Caco-2 (cell line): ENCODE measurements around the gene VPS35. TPM values are rescaled to one million over a fixed set of nuclear protein-coding genes. Genes with fewer than 3 reads are reported as not detected.

Experiments
- BruUV-seq: library from RNA; stranded (reverse); fragments of 400-500 nt; replicated peaks from 2 replicates; lab custom pipeline; 2021; lab: Mats Ljungman, UMichigan
- CTCF ChIA-PET: fragments of 300-600 bp; sonication (Branson Sonifier 250); formaldehyde crosslinking; loops from one replicate; lab custom pipeline; 2022; ENCODE audit warnings: antibody characterized with exemption; lab: Charles Lee
- POLR2A ChIA-PET: fragments of 300-600 bp; sonication (Branson Sonifier 250); formaldehyde crosslinking; loops from one replicate; lab custom pipeline; 2022; ENCODE audit warnings: antibody characterized with exemption; lab: Charles Lee
- DNase-seq, 2 experiments: peaks; one replicate each; pipeline versions ENCODE4 v3.0.0 to v3.0.0-alpha.2; 2020 to 2022
- H3K27me3 ChIP-seq: replicated peaks from 2 replicates; pipeline ENCODE4 v1.6.0; 2011; ENCODE audit warnings: low read length; ENCODE audit not compliant: control insufficient read depth, insufficient read depth
- H3K36me3 ChIP-seq: 2 replicates; pipeline ENCODE4 v1.5.1; 2011; ENCODE audit warnings: low read length; ENCODE audit not compliant: control insufficient read depth, insufficient read depth
- H3K4me1 ChIP-seq: fragments of 250-450 bp; sonication (Bioruptor Pico); 2 replicates; pipeline ENCODE4 v1.5.1; 2020; ENCODE audit warnings: mild to moderate bottlenecking
- H3K4me3 ChIP-seq: 2 replicates; pipeline ENCODE4 v1.5.1; 2011; ENCODE audit warnings: low read depth, mild to moderate bottlenecking, control low read depth, low read length
- H3K9me3 ChIP-seq: fragments of 250-450 bp; sonication (Bioruptor Pico); 2 replicates; pipeline ENCODE4 v1.5.1; 2020; ENCODE audit warnings: mild to moderate bottlenecking, moderate library complexity
- H3K27ac Mint-ChIP-seq: one replicate; pipeline ENCODE4 v1.8.0; 2022; ENCODE audit warnings: mixed read lengths; ENCODE audit not compliant: unreplicated experiment
- H3K27me3 Mint-ChIP-seq: one replicate; pipeline ENCODE4 v1.8.0; 2022; ENCODE audit warnings: mixed read lengths; ENCODE audit not compliant: insufficient read depth, unreplicated experiment
- H3K36me3 Mint-ChIP-seq: one replicate; pipeline ENCODE4 v1.8.0; 2022; ENCODE audit warnings: mild to moderate bottlenecking, mixed read lengths; ENCODE audit not compliant: insufficient read depth, unreplicated experiment
- H3K4me1 Mint-ChIP-seq: one replicate; pipeline ENCODE4 v1.8.0; 2022; ENCODE audit warnings: low read depth, mixed read lengths; ENCODE audit not compliant: unreplicated experiment
- H3K4me3 Mint-ChIP-seq: one replicate; pipeline ENCODE4 v1.8.0; 2022; ENCODE audit warnings: mild to moderate bottlenecking, moderate library complexity, mixed read lengths; ENCODE audit not compliant: unreplicated experiment
- H3K9me3 Mint-ChIP-seq: one replicate; pipeline ENCODE4 v1.8.0; 2022; ENCODE audit warnings: mixed read lengths; ENCODE audit not compliant: unreplicated experiment
- intact Hi-C: fragments of 100-400 bp; cut with micrococcal nuclease; formaldehyde crosslinking; loops from one replicate; pipeline ENCODE4 v1.10.0; 2022; ENCODE audit not compliant: unreplicated experiment
- total RNA-seq: library from RNA; stranded (reverse); gene quantifications from 2 replicates; pipeline ENCODE4 v1.2.3, GENCODE V29; 2022
- TF ChIP-seq, protein P1 (sequence below), 2 experiments: fragments of 200-600 bp in 1 of 2; IDR thresholded peaks; 1 replicate in 1 of 2; 2 replicates in 1 of 2; pipeline versions ENCODE4 v1.5.1 to v1.8.0; 2011 to 2022; ENCODE audit warnings: antibody characterized with exemption in 1 of 2, control low read depth in 1 of 2, inconsistent platforms in 1 of 2, low read depth in 1 of 2, low read length in 1 of 2, mild to moderate bottlenecking in 1 of 2, moderate library complexity in 1 of 2; ENCODE audit not compliant: insufficient read depth in 1 of 2, severe bottlenecking in 1 of 2, unreplicated experiment in 1 of 2

The VPS35 gene
- total RNA-seq, 1 experiment from 2014 or later: 120 TPM

DNA sequence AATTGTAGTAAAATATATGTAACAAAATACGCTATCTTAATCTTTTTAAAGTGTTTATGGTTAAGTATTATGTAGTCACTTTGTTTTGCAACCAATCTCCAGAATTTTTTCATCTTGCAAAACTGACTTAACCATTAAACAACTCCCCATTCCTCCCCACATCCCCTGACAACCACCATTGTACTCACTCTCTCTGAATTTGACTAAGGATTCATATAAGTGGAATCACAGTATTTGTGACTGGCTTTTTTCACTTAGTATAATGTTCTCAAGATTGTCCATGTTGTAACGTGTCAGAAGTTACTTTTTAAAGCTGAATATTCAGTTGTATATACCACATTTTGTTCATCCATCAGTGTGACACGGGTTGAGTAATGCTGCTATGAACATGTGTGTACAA is 11.1 kb upstream of the VPS35 start:
- no TSS peak for BruUV-seq
- no peak overlapping the region for H3K27ac Mint-ChIP-seq
- no peaks in the 10 kb centered on the region for H3K4me1 ChIP-seq
- no peaks in the 10 kb centered on the region for H3K27me3 ChIP-seq
- POLR2A ChIA-PET: interaction anchor here (1.1 kb wide), 1 partner anchor 77 kb away, joined by 7 read pairs; no protein-coding TSS in a partner anchor
- CTCF ChIA-PET: no interaction called here
- H3K27me3 Mint-ChIP-seq: no peaks in the 10 kb centered on the region
- TF ChIP-seq, protein P1, sequence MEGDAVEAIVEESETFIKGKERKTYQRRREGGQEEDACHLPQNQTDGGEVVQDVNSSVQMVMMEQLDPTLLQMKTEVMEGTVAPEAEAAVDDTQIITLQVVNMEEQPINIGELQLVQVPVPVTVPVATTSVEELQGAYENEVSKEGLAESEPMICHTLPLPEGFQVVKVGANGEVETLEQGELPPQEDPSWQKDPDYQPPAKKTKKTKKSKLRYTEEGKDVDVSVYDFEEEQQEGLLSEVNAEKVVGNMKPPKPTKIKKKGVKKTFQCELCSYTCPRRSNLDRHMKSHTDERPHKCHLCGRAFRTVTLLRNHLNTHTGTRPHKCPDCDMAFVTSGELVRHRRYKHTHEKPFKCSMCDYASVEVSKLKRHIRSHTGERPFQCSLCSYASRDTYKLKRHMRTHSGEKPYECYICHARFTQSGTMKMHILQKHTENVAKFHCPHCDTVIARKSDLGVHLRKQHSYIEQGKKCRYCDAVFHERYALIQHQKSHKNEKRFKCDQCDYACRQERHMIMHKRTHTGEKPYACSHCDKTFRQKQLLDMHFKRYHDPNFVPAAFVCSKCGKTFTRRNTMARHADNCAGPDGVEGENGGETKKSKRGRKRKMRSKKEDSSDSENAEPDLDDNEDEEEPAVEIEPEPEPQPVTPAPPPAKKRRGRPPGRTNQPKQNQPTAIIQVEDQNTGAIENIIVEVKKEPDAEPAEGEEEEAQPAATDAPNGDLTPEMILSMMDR (IDR thresholded peaks at IDR 0.05; ENCODE audit: insufficient read depth in 1 of 2, low read depth in 1 of 2, low read length in 1 of 2, severe bottlenecking in 1 of 2, unreplicated experiment in 1 of 2): no peak
- no peak overlapping the region for H3K4me3 ChIP-seq
- H3K9me3 ChIP-seq: no peaks in the 10 kb centered on the region
- no peak overlapping the region for H3K4me3 Mint-ChIP-seq
- H3K4me1 Mint-ChIP-seq: no peaks in the 10 kb centered on the region
- H3K9me3 Mint-ChIP-seq: no peaks in the 10 kb centered on the region
- peaks cover 28% of the 10 kb centered on the region for H3K36me3 Mint-ChIP-seq
- DNase-seq: no peak
- intact Hi-C loops: no loop called here
- no peaks in the 10 kb centered on the region for H3K36me3 ChIP-seq

DNA sequence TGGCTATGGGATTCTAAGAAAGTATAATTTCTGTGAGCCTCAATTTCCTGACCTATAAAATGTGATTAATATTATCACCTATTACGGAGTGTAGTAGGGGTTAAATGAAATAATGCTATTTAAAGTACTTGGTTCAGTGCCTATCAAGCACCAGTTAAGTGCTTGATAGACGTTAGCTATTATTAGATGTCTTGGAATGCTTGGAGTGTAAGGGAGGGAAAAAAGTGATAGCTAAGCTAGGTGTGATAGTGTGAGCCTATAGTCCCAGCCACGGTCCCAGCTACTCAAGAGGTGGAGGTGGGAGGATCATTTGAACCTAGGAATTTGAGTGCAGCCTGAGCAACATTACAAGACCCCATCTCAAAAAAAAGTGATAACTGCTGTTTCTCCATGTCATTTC is 8.0 kb upstream of the VPS35 start:
- POLR2A ChIA-PET: no interaction called here
- H3K9me3 ChIP-seq: no peaks in the 10 kb centered on the region
- H3K27me3 Mint-ChIP-seq: no peaks in the 10 kb centered on the region
- CTCF ChIA-PET: no interaction called here
- TF ChIP-seq, protein P1 (IDR thresholded peaks at IDR 0.05; ENCODE audit: insufficient read depth in 1 of 2, low read depth in 1 of 2, low read length in 1 of 2, severe bottlenecking in 1 of 2, unreplicated experiment in 1 of 2): no peak
- H3K4me3 Mint-ChIP-seq: no peak overlapping the region
- H3K36me3 Mint-ChIP-seq: peaks cover 45% of the 10 kb centered on the region
- peaks cover 2% of the 10 kb centered on the region for H3K4me1 Mint-ChIP-seq
- no peaks in the 10 kb centered on the region for H3K27me3 ChIP-seq
- no TSS peak for BruUV-seq
- no peaks in the 10 kb centered on the region for H3K9me3 Mint-ChIP-seq
- no peaks in the 10 kb centered on the region for H3K4me1 ChIP-seq
- H3K4me3 ChIP-seq: no peak overlapping the region
- no peaks in the 10 kb centered on the region for H3K36me3 ChIP-seq
- H3K27ac Mint-ChIP-seq: no peak overlapping the region
- intact Hi-C loops: no loop called here
- DNase-seq: no peak

DNA sequence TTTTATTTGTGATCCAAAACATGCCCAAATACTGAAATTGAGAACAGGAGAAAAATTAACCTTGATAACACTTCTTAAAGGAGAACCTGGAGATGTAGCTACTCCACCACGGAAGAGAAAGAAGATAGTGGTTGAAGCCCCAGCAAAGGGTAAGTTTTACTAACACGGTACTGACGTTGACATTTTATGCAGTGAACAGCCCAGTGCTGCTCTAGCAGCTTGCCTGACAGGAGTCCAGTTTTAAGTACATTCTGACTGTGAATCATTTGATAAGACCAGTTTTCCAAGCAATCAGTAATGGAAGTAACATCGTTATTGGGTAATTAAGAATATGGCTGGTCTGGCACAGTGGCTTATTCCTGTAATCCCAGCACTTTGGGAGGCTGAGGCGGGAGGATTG is 7.0 kb upstream of the VPS35 start:
- Mint-ChIP-seq H3K4me1 (peaks cover 10% of the 10 kb centered on the region), H3K27ac (no peak overlapping the region), H3K36me3 (peaks cover 51% of the 10 kb centered on the region), H3K27me3 (no peaks in the 10 kb centered on the region), H3K9me3 (no peaks in the 10 kb centered on the region), H3K4me3 (no peak overlapping the region)
- Histone ChIP-seq H3K4me3 (no peak overlapping the region), H3K9me3 (no peaks in the 10 kb centered on the region), H3K27me3 (no peaks in the 10 kb centered on the region), H3K36me3 (no peaks in the 10 kb centered on the region), H3K4me1 (peaks cover 5% of the 10 kb centered on the region; the same call in 1 of the 2 replicates)
- ChIA-PET CTCF (no interaction called here), POLR2A (no interaction called here)
- no peak for DNase-seq
- TF ChIP-seq, protein P1 (IDR thresholded peaks at IDR 0.05; ENCODE audit: insufficient read depth in 1 of 2, low read depth in 1 of 2, low read length in 1 of 2, severe bottlenecking in 1 of 2, unreplicated experiment in 1 of 2): no peak
- intact Hi-C loops: no loop called here
- no TSS peak for BruUV-seq
